Urothelium cell line (cell line): ENCODE results near the gene DTNB.

Experiments used
- DNase-seq: peaks from one replicate; pipeline ENCODE4 v3.0.0; 2011; ENCODE audit warnings: low spot score, mixed read lengths
- FAIRE-seq: peaks from 2 replicates; lab custom pipeline; 2011; peaks lifted over from hg19 to GRCh38; lab: Jason Lieb, UNC

Gene DTNB

GRCh38 chr2:25356088-25356487 is 317.3 kb downstream of the DTNB start:
- no peak for FAIRE-seq
- no peak for DNase-seq

- no peak for DNase-seq
- peak; percentile 42 for FAIRE-seq
These were observed 318.1 kb downstream of the DTNB start for GRCh38 chr2:25355270-25355669.

- no peak for DNase-seq
These were observed 319.3 kb downstream of the DTNB start for GRCh38 chr2:25354116-25354515.

GRCh38 chr2:25349397-25349796 is 324.0 kb downstream of the DTNB start:
- DNase-seq (peak; percentile 65), FAIRE-seq (peak; percentile 50)

More at GRCh38 chr2:25354116-25354515, 319.3 kb downstream of the DTNB start:
- FAIRE-seq: no peak

- FAIRE-seq: no peak
- no peak for DNase-seq
These were observed 325.5 kb downstream of the DTNB start for GRCh38 chr2:25347846-25348245.

GRCh38 chr2:25347205-25347815 is 326.1 kb downstream of the DTNB start:
- FAIRE-seq: peak; percentile 69
- peak; percentile 74 for DNase-seq

- FAIRE-seq (no peak), DNase-seq (no peak)
These were observed 330.1 kb downstream of the DTNB start for GRCh38 chr2:25343187-25343825.

GRCh38 chr2:25342372-25343186 is 330.8 kb downstream of the DTNB start:
- FAIRE-seq: peak; percentile 96

GRCh38 chr2:25341753-25342371 is 331.5 kb downstream of the DTNB start, which contains the start of gene DNMT3A:
Gene DNMT3A (minus strand): TSS chr2:25341925. CDS start chr2:25313984, 27,941 bp downstream.
- FAIRE-seq: peak; percentile 35
- DNase-seq: peak; percentile 86

More at GRCh38 chr2:25342372-25343186, 330.8 kb downstream of the DTNB start:
- DNase-seq: peak; percentile 96

DNA sequence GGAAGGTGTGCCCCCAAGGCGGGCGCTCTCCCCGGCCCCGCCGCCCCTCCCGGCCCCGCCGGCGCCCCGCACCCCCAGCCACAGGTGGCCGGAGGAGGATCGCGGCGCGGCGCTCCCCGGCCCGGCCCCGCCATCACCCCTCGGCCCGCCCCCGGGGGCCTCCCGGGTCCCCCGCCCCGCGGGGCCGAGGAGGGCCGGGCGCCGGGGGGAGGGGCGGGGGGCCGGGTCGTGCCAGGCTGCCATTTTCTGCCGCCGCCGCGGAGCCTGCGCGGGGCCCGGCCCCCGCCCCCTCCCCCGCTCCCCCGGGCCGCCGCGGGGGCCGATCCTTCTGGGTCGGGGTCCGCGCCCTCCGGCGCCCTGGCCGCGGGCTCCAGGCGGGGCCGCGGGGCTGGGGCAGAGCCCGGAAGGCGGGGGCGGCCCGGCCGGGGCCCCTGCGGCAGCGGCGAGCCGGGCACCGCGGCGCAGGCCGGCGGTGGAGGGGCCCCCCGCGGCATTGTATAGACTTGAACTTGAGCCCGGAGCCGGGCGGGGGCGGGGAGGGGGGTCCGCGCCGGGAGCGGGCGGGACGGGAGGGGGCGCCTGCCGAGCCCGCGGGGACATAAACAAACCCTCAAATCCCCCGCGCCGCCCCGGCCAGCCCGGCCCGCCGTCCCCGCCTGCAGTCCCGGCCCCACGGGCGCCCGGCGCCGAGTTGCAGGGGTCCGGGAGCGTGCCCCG is 332.2 kb downstream of the DTNB start:
- FAIRE-seq: no peak
- peak; percentile 66 for DNase-seq

- DNase-seq: peak; percentile 49
These were observed 333.0 kb downstream of the DTNB start for GRCh38 chr2:25340181-25340921.

DNA sequence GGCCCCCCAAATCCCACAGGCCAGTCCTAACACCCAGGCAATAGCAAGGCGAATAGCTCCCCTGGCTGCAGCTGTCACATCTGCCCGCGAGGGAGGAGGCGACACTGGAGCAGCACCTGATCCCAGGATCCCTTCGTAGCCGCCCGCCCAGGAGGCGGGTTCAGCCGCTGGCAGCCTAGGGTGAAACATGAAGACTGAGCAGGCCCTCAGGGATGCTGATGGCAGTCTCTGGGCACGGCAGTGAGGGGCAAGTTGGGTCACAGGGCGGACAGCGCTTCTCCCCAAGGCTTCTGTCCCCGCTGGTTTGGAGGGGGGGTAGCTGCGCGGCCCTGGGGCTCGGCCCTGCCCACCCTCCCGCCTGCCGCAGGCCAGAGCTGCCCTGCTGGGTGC is 333.6 kb downstream of the DTNB start:
- FAIRE-seq (no peak), DNase-seq (no peak)

More at GRCh38 chr2:25340181-25340921, 333.0 kb downstream of the DTNB start:
- no peak for FAIRE-seq

DNA sequence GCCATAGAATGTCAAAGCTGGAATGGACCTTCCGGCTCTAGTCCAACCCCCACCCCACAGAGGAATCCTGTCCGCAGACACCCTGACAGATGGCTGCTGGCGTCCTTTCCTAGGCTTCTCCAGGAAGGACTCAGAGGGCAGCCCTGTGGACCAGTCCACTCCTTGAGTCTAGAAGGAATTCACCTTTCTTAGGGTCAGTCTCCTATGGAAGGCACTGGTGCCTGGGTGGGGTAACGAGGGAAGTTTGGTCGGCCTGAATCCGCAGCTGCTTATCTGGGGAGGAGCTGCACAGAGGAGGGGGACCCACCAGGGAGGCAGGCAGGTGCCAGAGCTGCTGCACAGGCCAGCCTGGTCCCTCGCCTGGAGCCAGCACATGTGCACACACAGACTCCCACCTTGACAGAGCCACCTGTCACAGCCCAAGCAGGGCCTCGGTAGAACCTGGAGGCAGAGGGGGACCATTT is 334.1 kb downstream of the DTNB start:
- DNase-seq (no peak), FAIRE-seq (no peak)

DNA sequence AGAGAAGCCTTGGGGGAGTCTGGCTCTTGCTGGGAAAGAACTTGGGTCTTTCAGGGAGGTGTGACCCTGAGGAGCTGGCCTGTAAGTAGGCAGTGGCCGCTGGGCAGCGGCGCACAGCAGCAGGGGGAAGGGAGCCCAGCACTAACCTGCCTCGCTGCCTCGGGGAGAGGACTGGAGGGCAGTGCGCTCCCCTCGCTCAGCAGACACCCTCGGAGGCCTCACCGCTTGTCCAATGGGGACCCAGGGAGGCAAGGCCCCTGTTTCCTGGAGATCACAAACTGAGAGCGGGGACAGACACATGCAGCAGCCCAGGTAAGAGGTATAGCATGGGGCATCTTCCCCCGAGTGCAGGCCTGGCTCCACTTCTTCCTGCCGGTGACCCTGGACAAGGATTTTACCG is 335.0 kb downstream of the DTNB start:
- no peak for FAIRE-seq

GRCh38 chr2:25337891-25338290 is 335.5 kb downstream of the DTNB start:
- no peak for DNase-seq
- FAIRE-seq: no peak

More for the DNA sequence above, 335.0 kb downstream of the DTNB start:
- DNase-seq: no peak

DNA sequence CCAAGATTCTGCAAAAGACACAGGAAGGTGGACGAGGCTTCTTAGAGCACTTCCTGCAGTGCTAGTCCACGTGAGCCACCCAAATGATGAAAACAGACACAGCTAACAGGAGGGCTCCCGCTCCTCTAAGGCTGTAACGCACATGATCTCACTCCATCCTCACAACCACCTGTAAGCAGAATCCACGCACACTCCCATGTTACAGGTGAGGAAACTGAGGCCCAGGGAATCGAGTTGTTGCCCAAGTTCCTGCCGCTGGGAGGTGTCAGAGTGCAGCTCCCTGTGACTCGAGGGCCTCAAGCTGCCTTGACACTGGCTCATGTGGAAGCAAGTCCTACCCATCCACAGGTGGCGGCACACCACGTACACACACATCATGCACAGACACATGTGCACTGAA is 336.1 kb downstream of the DTNB start:
- FAIRE-seq (peak; percentile 81), DNase-seq (no peak)

- no peak for FAIRE-seq
These were observed 337.0 kb downstream of the DTNB start for GRCh38 chr2:25336383-25336841.

GRCh38 chr2:25335971-25336370 is 337.4 kb downstream of the DTNB start:
- DNase-seq (no peak), FAIRE-seq (no peak)

More at GRCh38 chr2:25336383-25336841, 337.0 kb downstream of the DTNB start:
- DNase-seq: no peak

- no peak for DNase-seq
- no peak for FAIRE-seq
These were observed 338.2 kb downstream of the DTNB start for GRCh38 chr2:25335204-25335603.
